DMS79 treated with DMSO at 0.1 percent for 48 hours (cell line): ENCODE results near the gene GMPS.
"Not testable (repeated sequence)": the region's sequence is repeated elsewhere in the genome, so short reads cannot be mapped to it uniquely, and the experiment has no call there.

Experiments used
- DNase-seq: peaks from one replicate; lab custom pipeline; 2025; lab: John Stamatoyannopoulos, UW

GMPS gene

DNA sequence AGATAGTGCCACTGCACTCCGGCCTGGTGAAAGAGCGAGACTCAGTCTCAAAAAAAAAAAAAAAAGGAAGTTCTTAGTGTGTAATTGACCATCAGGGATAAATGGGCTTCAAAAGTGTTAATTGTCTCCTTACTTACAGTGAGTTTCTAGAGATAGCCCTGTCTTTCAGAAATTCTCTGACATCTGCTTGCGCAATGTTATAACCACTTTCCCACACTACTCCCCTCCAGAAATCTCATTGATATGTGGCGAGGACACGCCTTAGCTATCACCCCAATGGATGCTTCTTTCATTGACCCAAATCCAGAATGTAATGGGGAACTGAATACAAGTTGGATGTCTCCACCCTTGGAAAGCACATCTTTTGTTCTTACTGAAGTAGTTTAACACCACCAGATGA, 70.9 kb downstream of the GMPS start:
- no peak for DNase-seq

- DNase-seq, result no peak
These were observed 73.6 kb downstream of the GMPS start for GRCh38 chr3:155944081-155944480.

- no peak for DNase-seq
These were observed 75.7 kb downstream of the GMPS start for GRCh38 chr3:155946178-155946577.

DNA sequence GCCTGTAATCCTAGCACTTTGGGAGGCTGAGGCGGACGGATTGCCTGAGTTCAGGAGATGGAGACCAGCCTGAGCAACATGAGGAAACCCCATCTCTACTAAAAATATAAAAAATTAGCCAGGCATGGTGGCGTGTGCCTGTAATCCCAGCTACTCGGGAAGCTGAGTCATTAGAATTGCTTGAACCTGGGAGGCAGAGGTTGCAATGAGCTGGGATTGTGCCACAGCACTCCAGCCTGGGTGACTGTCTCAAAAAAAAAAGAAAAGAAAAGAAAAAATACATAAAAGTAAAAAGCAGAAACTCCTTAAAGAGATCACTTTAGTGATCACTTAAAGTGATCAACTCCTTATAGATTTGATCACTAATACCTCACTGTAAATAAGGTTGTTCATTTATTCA, 78.0 kb downstream of the GMPS start:
- DNase-seq, result no peak

DNA sequence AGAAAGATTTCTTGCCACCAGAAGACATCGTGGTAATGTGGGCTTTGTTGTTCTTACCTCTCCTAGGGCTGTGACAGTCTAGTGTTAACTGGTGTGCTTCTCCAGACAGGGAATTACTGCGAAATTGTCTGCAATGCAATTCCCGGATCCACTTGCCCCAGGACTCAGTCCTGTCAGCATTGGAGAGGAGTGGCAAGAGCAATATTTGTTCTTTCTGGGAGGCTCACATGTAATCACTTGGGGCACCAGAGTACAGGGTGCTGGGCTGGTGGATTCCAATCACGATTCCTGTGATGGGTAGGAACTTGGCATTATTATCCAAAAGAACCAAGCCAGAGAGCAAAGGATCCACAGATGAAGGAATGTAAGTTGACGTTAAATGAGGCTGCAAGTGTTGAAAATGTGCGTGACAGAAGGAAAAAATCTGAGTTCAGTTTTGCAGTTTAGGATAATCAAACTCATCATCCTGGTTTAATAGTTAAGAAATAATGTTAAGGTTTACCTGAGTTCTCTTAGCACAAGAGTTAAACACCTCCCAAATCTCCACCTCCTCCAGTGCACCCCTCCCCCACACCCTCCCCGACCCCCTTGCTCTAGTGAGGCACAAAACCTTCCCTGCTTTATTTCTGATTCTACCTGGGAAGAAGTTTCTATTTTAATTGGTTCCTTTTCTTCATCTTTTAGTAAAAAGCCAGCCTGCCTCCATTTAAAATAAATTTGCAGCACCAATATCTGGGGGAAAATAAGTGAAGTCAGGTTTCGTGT, 79.2 kb downstream of the GMPS start:
- DNase-seq, result no peak

GRCh38 chr3:155956508-155957411, 86.3 kb downstream of the GMPS start:
- no peak for DNase-seq

- no peak for DNase-seq
These were observed 87.0 kb downstream of the GMPS start for GRCh38 chr3:155957412-155957880.

DNA sequence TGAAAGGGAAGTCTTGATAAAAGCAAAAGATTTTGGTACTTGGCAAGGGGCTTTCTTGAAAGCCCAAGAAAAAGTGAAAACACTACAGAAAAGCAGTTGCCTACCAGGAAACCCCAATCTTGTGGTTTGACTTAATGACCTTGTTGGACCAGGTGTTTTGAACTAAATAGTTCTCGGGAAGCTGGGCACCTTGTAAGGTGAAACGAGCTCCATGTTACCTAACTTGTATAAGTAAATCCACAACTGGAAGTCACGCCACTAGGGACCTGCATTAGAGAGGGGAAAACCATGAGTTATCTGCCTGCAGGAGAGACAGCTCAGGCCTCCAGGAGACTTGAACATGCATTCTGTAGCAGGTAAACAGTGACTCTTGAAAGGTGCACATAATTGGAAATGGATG, 88.2 kb downstream of the GMPS start:
- no peak for DNase-seq

GRCh38 chr3:155960060-155960459, 89.6 kb downstream of the GMPS start:
- DNase-seq, result no peak

DNA sequence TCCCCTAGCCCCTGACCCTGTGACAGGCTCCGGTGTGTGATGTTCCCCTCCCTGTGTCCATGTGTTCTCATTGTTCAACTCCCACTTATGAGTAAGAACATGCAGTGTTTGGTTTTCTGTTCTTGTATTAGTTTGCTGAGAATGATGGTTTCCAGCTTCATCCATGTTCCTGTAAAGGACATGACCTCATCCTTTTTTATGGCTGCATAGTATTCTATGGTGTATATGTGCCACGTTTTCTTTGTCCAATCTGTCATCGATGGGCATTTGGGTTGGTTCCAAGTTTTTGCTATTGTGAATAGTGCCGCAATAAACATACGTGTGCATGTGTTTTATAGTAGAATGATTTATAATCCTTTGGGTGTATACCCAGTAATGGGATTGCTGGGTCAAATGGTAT, 90.6 kb downstream of the GMPS start:
- not testable (repeated sequence) for DNase-seq

- DNase-seq, result no peak
These were observed 93.1 kb downstream of the GMPS start for GRCh38 chr3:155963570-155963969.

DNA sequence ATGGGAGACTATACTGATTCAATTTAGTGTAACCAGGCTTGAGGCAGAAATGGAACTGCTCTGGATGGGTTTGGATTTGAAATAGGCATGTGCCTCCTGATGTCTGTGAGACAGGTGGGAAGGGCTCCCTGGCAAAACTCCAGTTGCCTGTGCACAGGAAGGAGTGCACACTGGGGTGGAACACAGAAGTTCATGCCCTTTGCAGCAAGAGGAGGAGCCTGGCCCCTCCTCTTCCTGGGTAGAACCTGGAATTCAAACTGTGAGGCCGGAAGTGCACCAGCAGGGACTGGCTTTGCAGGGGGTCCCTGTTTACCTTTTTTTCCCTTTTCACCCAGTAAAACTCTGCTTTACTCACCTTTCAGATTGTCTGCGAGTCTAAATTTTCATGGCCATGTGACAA, 99.9 kb downstream of the GMPS start:
- DNase-seq, result no peak

DNA sequence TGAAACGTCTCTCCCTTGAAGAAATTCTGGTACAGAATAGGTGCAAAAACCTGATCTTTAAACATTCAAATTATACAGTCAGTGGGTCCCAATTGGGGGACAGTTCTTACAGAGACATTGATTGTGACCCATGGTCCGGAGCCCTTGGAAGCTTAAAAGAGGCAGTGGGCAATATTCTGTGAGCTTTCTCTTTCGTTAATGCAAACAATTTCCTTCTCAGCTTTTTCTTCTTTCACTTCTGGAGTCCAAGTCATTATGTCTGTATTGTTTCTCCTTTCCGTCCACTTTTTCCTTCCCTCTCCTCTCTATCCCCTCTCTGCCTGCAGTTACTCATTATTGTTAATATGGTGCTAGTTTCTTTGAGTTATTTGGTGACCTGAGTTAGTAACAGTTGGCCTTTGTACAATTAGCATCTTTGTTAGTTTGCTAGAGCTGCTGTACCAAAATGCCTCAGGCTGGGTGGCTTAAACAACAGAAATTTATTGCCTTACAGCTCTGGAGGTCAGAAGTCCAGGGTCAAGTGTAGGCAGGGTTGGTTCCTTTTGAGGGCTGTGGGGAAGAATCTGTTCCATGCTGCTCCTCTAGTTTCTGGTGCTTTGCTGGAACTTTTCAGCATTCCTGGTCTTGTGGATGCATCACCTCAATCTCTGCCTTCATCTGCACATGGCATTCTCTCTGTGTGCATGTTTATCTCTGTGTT, 102.6 kb downstream of the GMPS start:
- no peak for DNase-seq

GRCh38 chr3:155978324-155978723, 107.9 kb downstream of the GMPS start:
- no peak for DNase-seq

DNA sequence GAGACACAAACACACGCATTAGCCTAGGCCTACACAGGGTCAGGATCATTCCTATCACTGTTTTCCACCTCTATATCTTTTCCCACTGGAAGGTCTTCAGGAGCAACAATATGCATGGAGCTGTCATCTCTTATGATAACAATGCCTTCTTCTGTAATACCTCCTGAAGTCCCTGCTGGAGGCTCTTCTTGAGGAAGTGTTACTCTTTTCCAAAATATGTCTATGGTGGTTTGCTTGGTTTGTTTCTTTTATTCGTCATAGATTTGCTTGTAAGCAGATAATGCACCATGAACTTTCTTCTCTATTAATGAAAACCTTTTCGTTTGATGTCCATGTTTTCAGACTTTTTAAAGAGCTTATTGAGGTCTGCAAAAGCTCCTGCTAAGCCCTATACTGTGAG, 109.3 kb downstream of the GMPS start:
- DNase-seq, result no peak

DNA sequence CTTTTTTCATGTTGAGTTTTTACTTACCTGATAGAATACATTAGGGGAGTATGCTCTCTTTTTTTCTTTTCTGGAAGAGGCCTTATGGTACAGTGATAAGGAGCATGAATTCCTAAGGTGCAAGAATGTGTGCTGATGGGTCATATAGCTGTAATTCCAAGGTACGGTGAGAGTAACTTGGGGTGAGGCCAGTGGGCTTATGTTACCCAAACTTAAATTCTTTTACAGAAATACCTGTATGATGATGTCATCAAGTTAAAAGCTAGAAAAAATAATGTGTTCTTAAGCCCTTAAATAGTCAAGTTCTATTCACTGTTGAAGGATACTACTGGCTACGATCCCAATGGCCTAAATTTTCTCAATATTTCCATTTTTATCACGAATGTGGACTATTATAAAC, 111.2 kb downstream of the GMPS start:
- no peak for DNase-seq

DNA sequence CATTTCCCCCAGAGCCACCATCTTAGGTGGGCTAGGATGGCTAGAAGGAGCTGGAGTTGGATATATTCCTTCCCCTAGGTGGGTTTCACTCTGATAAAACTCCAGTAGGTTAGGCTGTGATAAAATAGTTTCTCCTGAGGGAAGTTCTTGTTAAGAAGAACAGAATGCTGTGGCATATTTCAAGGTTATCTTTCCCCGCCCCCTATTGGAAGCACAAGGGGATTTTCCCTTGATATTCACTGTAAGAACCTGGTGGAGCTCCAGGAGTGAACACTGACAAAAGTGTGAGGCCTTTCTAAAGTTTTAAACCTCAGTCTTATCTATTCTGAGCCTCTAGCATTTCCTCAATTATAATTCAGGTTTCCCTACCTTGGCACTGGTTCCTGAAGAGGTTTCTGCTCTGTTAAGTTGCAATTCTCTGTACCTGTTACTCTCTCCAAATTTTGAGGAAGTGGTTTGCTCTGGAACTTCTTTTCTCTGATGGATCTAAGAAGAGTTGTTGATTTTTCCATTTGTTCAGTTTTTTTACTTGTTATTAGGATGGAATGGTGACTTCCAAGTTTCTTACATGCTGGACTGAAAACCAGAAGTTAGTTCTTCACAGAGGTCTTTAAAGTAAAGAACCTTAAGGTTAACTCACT, 113.5 kb downstream of the GMPS start:
- no peak for DNase-seq

- no peak for DNase-seq
These were observed 114.5 kb downstream of the GMPS start for GRCh38 chr3:155984791-155985417.

- no peak for DNase-seq
These were observed 119.1 kb downstream of the GMPS start for GRCh38 chr3:155989536-155989935.

DNA sequence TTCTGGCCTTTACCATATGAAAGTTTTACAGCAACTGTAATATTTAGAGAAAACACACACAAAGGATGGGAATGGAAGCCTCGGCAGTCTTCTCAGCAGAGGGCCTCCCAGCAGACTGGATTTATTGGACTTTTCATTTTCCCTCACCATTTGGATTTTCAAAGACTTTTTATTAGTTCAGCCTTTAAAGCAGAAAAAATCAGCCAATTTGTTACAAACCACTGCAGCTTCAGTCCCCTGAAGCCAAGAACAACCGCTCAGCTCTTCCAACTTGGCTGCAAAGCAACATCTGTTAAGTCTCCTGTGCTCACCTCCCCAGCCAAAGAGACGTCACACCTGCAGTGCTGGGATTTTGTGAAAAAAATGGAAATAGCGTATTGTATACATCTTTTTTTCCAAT, 120.8 kb downstream of the GMPS start:
- no peak for DNase-seq

DNA sequence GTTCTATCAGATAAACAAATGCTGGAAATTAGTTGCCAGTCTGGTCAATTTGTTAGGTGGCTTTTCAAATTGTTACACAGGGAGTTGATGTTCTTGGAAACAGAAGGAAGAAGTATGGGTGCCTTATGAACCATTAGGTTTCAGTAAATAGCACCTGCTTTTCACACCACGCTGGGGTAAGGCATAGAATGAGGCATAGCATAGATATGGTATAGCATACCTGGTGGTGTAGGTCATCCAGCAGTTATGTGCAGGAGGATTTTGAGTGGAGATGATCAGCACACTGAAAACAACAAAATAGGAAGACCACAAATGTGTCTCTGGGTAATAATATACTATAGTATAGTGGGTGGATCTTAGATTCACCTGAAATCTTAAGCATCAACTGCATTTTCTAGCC, 121.4 kb downstream of the GMPS start:
- no peak for DNase-seq
